Panc1 (cell line): Measurements from ENCODE around the gene LGALS16. TPM values are rescaled to one million over a fixed set of nuclear protein-coding genes. Genes with fewer than 3 reads are reported as not detected.
A peak's percentile ranks its signal among the peaks of the same experiment; 100 is the strongest.

Source experiments
- ATAC-seq: fragments of 200-7000 bp; cut with Tn5 transposase; 2 replicates; pipeline ENCODE4 v1.9.1; 2020; ENCODE audit warnings: mild to moderate bottlenecking, moderate library complexity
- BruUV-seq: library from RNA; stranded (reverse); fragments of 400-500 nt; replicated peaks from 2 replicates; lab custom pipeline; 2021; lab: Mats Ljungman, UMichigan
- CTCF ChIA-PET: fragments of 300-600 bp; sonication (Branson Sonifier 250); formaldehyde crosslinking; loops from one replicate; lab custom pipeline; 2022; ENCODE audit warnings: antibody characterized with exemption; lab: Charles Lee
- POLR2A ChIA-PET: fragments of 300-600 bp; sonication (Branson Sonifier 250); formaldehyde crosslinking; loops from one replicate; lab custom pipeline; 2022; ENCODE audit warnings: antibody characterized with exemption; lab: Charles Lee
- DNase-seq: peaks from one replicate; pipeline ENCODE4 v3.0.0-alpha.2; 2010; ENCODE audit warnings: low read depth, low spot score
- H3K27ac ChIP-seq: 2 replicates; pipeline ENCODE4 v1.5.1; 2011; ENCODE audit warnings: mild to moderate bottlenecking, low read length, inconsistent platforms
- H3K27me3 ChIP-seq: fragments of 200-500 bp; sonication (Bioruptor generic); 2 replicates; pipeline ENCODE4 v1.6.0; 2014; ENCODE audit warnings: low read length, inconsistent platforms; ENCODE audit not compliant: control insufficient read depth, insufficient read depth
- H3K36me3 ChIP-seq: fragments of 200-500 bp; sonication (Bioruptor generic); 2 replicates; pipeline ENCODE4 v1.5.1; 2014; ENCODE audit warnings: inconsistent platforms, mild to moderate bottlenecking, low read length, moderate library complexity; ENCODE audit not compliant: control insufficient read depth, insufficient read depth
- H3K4me1 ChIP-seq: 2 replicates; pipeline ENCODE4 v1.5.1; 2011; ENCODE audit warnings: inconsistent platforms, mild to moderate bottlenecking, low read length, moderate library complexity; ENCODE audit not compliant: control insufficient read depth, insufficient read depth
- H3K4me3 ChIP-seq, 2 experiments: 2 replicates each; pipeline ENCODE4 v1.5.1; 2011 to 2012; ENCODE audit warnings: low read depth in 2 of 2, low read length in 2 of 2, mild to moderate bottlenecking in 2 of 2, inconsistent platforms in 1 of 2, moderate library complexity in 1 of 2
- H3K9me3 ChIP-seq: fragments of 200-500 bp; sonication (Bioruptor generic); 2 replicates; pipeline ENCODE4 v1.5.1; 2014; ENCODE audit warnings: low read depth, mild to moderate bottlenecking, inconsistent platforms, low read length, moderate library complexity; ENCODE audit not compliant: control insufficient read depth, insufficient read depth
- POLR2AphosphoS5 ChIP-seq: IDR thresholded peaks from 2 replicates; pipeline ENCODE4 v1.6.1; 2012; ENCODE audit warnings: mild to moderate bottlenecking, low read depth, low read length, moderate library complexity
- SIN3A ChIP-seq: IDR thresholded peaks from 2 replicates; pipeline ENCODE4 v1.6.1; 2012; ENCODE audit warnings: low read depth, mild to moderate bottlenecking, low read length, moderate library complexity, borderline replicate concordance; ENCODE audit not compliant: insufficient read depth
- TCF7L2 ChIP-seq: IDR thresholded peaks from 2 replicates; pipeline ENCODE4 v1.6.1; 2011; ENCODE audit warnings: mild to moderate bottlenecking, low read depth, low read length, inconsistent platforms
- in situ Hi-C: cut with HindIII; loops from 2 replicates; pipeline ENCODE4 v1.10.0; 2016; ENCODE audit warnings: low sequenced_read_pairs, low pct_unique_long_range_greater_than_20kb
- intact Hi-C: fragments of 100-400 bp; cut with micrococcal nuclease; formaldehyde crosslinking; loops from one replicate; pipeline ENCODE4 v1.10.0; 2022; ENCODE audit not compliant: unreplicated experiment
- total RNA-seq: library from RNA; stranded (reverse); gene quantifications from one replicate; pipeline ENCODE4 v1.2.1, GENCODE V29; 2021; ENCODE audit not compliant: unreplicated experiment
- TF ChIP-seq, protein P1 (sequence below): fragments of 450-650 bp; IDR thresholded peaks from 2 replicates; pipeline ENCODE4 v1.5.1; 2017; ENCODE audit warnings: mild to moderate bottlenecking
- TF ChIP-seq, protein P2 (sequence below), 2 experiments: IDR thresholded peaks; 2 replicates each; pipeline ENCODE4 v1.6.1; 2011 to 2012; ENCODE audit warnings: low read depth in 2 of 2, control low read depth in 1 of 2, low read length in 1 of 2, mild to moderate bottlenecking in 1 of 2, moderate library complexity in 1 of 2; ENCODE audit not compliant: insufficient read depth in 1 of 2

Gene LGALS16
- total RNA-seq, 1 experiment from 2014 or later: not detected

DNA sequence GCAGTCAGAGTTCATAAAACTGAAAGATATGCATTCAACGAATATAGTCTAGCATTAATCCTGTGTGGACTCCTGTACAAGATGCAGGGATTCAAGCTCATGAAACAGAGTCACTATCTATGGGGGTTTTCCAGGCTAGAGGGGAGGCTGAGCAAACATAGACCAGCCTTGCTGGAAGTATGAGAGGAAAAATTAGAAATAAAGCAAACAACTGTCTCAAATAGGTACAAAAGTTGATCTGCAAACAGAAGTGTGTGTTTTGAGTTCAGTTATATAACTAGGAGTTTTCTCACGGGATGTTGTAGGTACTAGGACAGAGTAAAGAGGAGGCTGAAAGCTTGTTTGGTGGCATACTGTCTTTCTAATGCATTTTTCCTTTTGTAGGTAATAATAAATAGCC is 40.0 kb downstream of the LGALS16 start:
- intact Hi-C loops: no loop called here
- POLR2A ChIA-PET: interaction anchor here (0.5 to 0.6 kb wide), 2 partner anchors 138 to 260 kb away, joined by 3 to 5 read pairs; partner anchors contain the start of genes DYRK1B and RPS16
- no peaks in the 10 kb centered on the region for H3K36me3 ChIP-seq
- CTCF ChIA-PET: interaction anchor here (0.7 to 1.0 kb wide), 2 partner anchors 10 to 97 kb away, joined by 3 to 4 read pairs; no protein-coding TSS in a partner anchor
- no peaks in the 10 kb centered on the region for H3K9me3 ChIP-seq
- no TSS peak for BruUV-seq
- peaks cover 99% of the 10 kb centered on the region for H3K27me3 ChIP-seq
- no peak overlapping the region for H3K4me3 ChIP-seq
- TF ChIP-seq, protein P1, sequence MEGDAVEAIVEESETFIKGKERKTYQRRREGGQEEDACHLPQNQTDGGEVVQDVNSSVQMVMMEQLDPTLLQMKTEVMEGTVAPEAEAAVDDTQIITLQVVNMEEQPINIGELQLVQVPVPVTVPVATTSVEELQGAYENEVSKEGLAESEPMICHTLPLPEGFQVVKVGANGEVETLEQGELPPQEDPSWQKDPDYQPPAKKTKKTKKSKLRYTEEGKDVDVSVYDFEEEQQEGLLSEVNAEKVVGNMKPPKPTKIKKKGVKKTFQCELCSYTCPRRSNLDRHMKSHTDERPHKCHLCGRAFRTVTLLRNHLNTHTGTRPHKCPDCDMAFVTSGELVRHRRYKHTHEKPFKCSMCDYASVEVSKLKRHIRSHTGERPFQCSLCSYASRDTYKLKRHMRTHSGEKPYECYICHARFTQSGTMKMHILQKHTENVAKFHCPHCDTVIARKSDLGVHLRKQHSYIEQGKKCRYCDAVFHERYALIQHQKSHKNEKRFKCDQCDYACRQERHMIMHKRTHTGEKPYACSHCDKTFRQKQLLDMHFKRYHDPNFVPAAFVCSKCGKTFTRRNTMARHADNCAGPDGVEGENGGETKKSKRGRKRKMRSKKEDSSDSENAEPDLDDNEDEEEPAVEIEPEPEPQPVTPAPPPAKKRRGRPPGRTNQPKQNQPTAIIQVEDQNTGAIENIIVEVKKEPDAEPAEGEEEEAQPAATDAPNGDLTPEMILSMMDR: no peak
- TF ChIP-seq SIN3A (no peak), TCF7L2 (no peak), POLR2AphosphoS5 (no peak)
- TF ChIP-seq, protein P2, sequence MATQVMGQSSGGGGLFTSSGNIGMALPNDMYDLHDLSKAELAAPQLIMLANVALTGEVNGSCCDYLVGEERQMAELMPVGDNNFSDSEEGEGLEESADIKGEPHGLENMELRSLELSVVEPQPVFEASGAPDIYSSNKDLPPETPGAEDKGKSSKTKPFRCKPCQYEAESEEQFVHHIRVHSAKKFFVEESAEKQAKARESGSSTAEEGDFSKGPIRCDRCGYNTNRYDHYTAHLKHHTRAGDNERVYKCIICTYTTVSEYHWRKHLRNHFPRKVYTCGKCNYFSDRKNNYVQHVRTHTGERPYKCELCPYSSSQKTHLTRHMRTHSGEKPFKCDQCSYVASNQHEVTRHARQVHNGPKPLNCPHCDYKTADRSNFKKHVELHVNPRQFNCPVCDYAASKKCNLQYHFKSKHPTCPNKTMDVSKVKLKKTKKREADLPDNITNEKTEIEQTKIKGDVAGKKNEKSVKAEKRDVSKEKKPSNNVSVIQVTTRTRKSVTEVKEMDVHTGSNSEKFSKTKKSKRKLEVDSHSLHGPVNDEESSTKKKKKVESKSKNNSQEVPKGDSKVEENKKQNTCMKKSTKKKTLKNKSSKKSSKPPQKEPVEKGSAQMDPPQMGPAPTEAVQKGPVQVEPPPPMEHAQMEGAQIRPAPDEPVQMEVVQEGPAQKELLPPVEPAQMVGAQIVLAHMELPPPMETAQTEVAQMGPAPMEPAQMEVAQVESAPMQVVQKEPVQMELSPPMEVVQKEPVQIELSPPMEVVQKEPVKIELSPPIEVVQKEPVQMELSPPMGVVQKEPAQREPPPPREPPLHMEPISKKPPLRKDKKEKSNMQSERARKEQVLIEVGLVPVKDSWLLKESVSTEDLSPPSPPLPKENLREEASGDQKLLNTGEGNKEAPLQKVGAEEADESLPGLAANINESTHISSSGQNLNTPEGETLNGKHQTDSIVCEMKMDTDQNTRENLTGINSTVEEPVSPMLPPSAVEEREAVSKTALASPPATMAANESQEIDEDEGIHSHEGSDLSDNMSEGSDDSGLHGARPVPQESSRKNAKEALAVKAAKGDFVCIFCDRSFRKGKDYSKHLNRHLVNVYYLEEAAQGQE (IDR thresholded peaks at IDR 0.05; ENCODE audit: insufficient read depth in 1 of 2, low read depth in 2 of 2, low read length in 1 of 2): no peak
- in situ Hi-C loops: no loop called here
- no peaks in the 10 kb centered on the region for H3K4me1 ChIP-seq
- no peak; the same call in 1 of the 2 replicates for ATAC-seq
- no peak overlapping the region for H3K27ac ChIP-seq
- DNase-seq: no peak

DNA sequence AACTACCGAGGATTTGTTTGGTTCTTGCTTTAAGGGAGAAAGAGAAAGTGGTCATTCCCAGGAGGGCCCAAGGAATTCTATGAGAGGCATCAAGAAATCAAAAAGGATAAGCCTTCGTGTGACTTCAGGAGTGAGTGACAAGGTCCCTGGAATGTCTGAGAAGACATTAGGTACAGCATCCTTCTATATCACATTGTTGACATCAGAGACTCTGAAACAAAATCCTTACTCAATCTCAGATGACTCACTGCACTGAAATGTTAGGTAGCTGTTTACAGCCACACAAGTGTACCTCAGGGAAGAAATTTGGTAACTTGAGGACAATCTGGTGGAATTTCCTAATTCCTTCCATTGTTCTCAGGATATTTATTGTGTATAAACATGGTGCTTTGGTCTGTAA is 40.7 kb downstream of the LGALS16 start:
- TF ChIP-seq POLR2AphosphoS5: no peak
- TF ChIP-seq TCF7L2: no peak
- TF ChIP-seq, protein P1: no peak
- TF ChIP-seq SIN3A: no peak
- TF ChIP-seq, protein P2 (IDR thresholded peaks at IDR 0.05; ENCODE audit: insufficient read depth in 1 of 2, low read depth in 2 of 2, low read length in 1 of 2): no peak
- in situ Hi-C loops: no loop called here
- CTCF ChIA-PET: no interaction called here

More for the DNA sequence above, 40.7 kb downstream of the LGALS16 start:
- H3K27ac ChIP-seq: no peak overlapping the region
- no TSS peak for BruUV-seq
- H3K4me1 ChIP-seq: no peaks in the 10 kb centered on the region
- intact Hi-C loops: no loop called here
- no peak overlapping the region for H3K4me3 ChIP-seq
- peaks cover 95% of the 10 kb centered on the region for H3K27me3 ChIP-seq
- DNase-seq (no peak), ATAC-seq (peak; percentile 19)
- no peaks in the 10 kb centered on the region for H3K9me3 ChIP-seq
- POLR2A ChIA-PET: interaction anchor here (0.6 kb wide), 1 partner anchor 260 kb away, joined by 3 read pairs; the partner anchor contains the start of gene RPS16
- no peaks in the 10 kb centered on the region for H3K36me3 ChIP-seq
